Activated naive CD4-positive, alpha-beta T cell treated with anti-CD3 and anti-CD28 coated beads, Interleukin-2, amount 50 U/mL, for 16 hours (primary cell): ENCODE data around the gene TFF2.

Source experiments
- DNase-seq: peaks from one replicate; pipeline ENCODE4 v3.0.0-alpha.2; 2020

Gene TFF2

GRCh38 chr21:42302076-42302650 lies 48.6 kb downstream of the TFF2 start:
- DNase-seq: no peak

GRCh38 chr21:42301371-42302075 lies 49.3 kb downstream of the TFF2 start:
- DNase-seq: peak; percentile 7

GRCh38 chr21:42300956-42301355 lies 49.8 kb downstream of the TFF2 start:
- DNase-seq: no peak

- no peak for DNase-seq
These were observed 50.7 kb downstream of the TFF2 start for GRCh38 chr21:42300045-42300583.

- no peak for DNase-seq
These were observed 51.3 kb downstream of the TFF2 start for GRCh38 chr21:42299324-42300044.

GRCh38 chr21:42298657-42299056 lies 52.1 kb downstream of the TFF2 start:
- no peak for DNase-seq

- no peak for DNase-seq
These were observed 52.6 kb downstream of the TFF2 start for GRCh38 chr21:42298237-42298636.

DNA sequence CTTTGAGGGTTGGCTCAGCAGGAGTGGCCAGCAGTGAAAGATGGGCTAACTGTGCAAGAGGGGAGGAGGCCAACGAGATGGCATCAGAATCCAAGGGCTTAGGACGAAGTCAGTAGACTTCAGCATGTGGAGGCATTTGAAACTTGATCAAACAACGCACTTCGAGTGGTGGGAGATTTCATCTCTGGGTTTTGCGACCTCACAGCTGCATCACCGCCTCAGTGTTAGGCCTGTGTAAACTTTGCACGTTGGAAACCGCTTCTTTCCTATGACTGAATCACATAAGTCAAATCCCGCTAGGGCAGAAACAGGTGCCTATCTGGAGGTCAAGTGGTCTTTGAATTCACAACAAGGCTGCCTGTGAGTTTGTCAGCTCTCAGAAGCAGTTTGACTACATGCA lies 53.4 kb downstream of the TFF2 start:
- no peak for DNase-seq

- DNase-seq: no peak
These were observed 54.3 kb downstream of the TFF2 start for GRCh38 chr21:42296501-42296900.
